HepG2 (cell line): ENCODE results near the gene CHAF1A. TPM values are rescaled to one million over a fixed set of nuclear protein-coding genes. Genes with fewer than 3 reads are reported as not detected.

ENCODE experiments used
- CHD2 ChIP-seq: IDR thresholded peaks from 2 replicates; pipeline ENCODE4 v1.6.1; 2011; ENCODE audit warnings: low read depth, low read length, improper control_type of control experiment
- DZIP1 ChIP-seq: sonication (generic); formaldehyde crosslinking; IDR thresholded peaks from 2 replicates; pipeline ENCODE4 v1.5.0; 2020; ENCODE audit warnings: mild to moderate bottlenecking, missing genetic modification reagents
- GLI4 ChIP-seq: sonication (generic); formaldehyde crosslinking; IDR thresholded peaks from 2 replicates; pipeline ENCODE4 v1.5.1; 2020; ENCODE audit warnings: missing genetic modification reagents, mild to moderate bottlenecking, moderate library complexity, borderline replicate concordance
- HDAC2 ChIP-seq: sonication (generic); formaldehyde crosslinking; IDR thresholded peaks from 2 replicates; pipeline ENCODE4 v1.4.0; 2020; ENCODE audit warnings: missing genetic modification reagents
- NFE2L2 ChIP-seq: fragments of 150-350 bp; IDR thresholded peaks from 2 replicates; pipeline ENCODE4 v1.6.1; 2014; ENCODE audit warnings: low read length
- RXRA ChIP-seq: sonication (generic); formaldehyde crosslinking; IDR thresholded peaks from 2 replicates; pipeline ENCODE4 v1.5.1; 2020; ENCODE audit warnings: missing genetic modification reagents
- TARDBP ChIP-seq: sonication (generic); formaldehyde crosslinking; IDR thresholded peaks from 2 replicates; pipeline ENCODE4 v1.8.0; 2022; ENCODE audit warnings: mild to moderate bottlenecking, missing genetic modification reagents
- ZBTB40 ChIP-seq, 2 experiments: fragments of 450-650 bp in 1 of 2; sonication (generic) in 1 of 2; formaldehyde crosslinking in 1 of 2; IDR thresholded peaks; 2 replicates each; pipeline versions ENCODE4 v1.6.1 to v1.8.0; 2016 to 2022; ENCODE audit warnings: antibody characterized with exemption in 1 of 2, mild to moderate bottlenecking in 1 of 2, missing genetic modification reagents in 1 of 2
- ZNF329 ChIP-seq: sonication (generic); formaldehyde crosslinking; IDR thresholded peaks from 2 replicates; pipeline ENCODE4 v1.9.0; 2021; ENCODE audit warnings: low read depth, mild to moderate bottlenecking, missing genetic modification reagents
- ZNF543 ChIP-seq: sonication (generic); formaldehyde crosslinking; IDR thresholded peaks from 2 replicates; pipeline ENCODE4 v1.4.0; 2020; ENCODE audit warnings: mild to moderate bottlenecking, missing genetic modification reagents
- ZNF670 ChIP-seq: sonication (generic); formaldehyde crosslinking; IDR thresholded peaks from 2 replicates; pipeline ENCODE4 v1.8.0; 2022; ENCODE audit warnings: mild to moderate bottlenecking, missing genetic modification reagents, borderline replicate concordance
- ZNF720 ChIP-seq: sonication (generic); formaldehyde crosslinking; IDR thresholded peaks from 2 replicates; pipeline ENCODE4 v1.4.0; 2020; ENCODE audit warnings: missing genetic modification reagents
- ZNF747 ChIP-seq: sonication (generic); formaldehyde crosslinking; IDR thresholded peaks from 2 replicates; pipeline ENCODE4 v1.8.1; 2023; ENCODE audit warnings: missing genetic modification reagents, mild to moderate bottlenecking, borderline replicate concordance
- polyA plus RNA-seq, 8 experiments: library from polyadenylated mRNA; depleted of rRNA in 3 of 8; stranded (reverse) in 7 of 8; unstranded in 1 of 8; fragments of >200 nt; fragmentation: Illumina TruSeq in 4 of 8; extraction: Trizol in 4 of 8; gene quantifications; 2 replicates each; pipeline versions ENCODE4 v1.2.1 to v1.2.3, GENCODE V29; 2011 to 2016; ENCODE audit warnings: low read depth in 4 of 8, missing spikeins in 1 of 8, mixed read lengths in 1 of 8; ENCODE audit not compliant: insufficient read depth in 1 of 8
- total RNA-seq, 5 experiments: library from RNA; depleted of rRNA; stranded (reverse); fragments of >200 nt; fragmentation: Illumina TruSeq; extraction: Trizol; gene quantifications; 2 replicates each; pipeline ENCODE4 v1.2.3, GENCODE V29; 2016; ENCODE audit warnings: low read depth in 1 of 5
- TF ChIP-seq, protein P1 (sequence below): sonication (generic); formaldehyde crosslinking; IDR thresholded peaks from 2 replicates; pipeline ENCODE4 v1.5.1; 2020; ENCODE audit warnings: mild to moderate bottlenecking, moderate library complexity, missing genetic modification reagents

Gene CHAF1A
- total and polyA plus RNA-seq, 2 of the 13 experiments (the other 11 are each of a cell fraction or from before 2014, with no cell fraction given), result 11.0 to 34.8 TPM

- TF ChIP-seq GLI4 (CRISPR knock-in tag), result peak; percentile 94; the same call in 1 of the 2 replicates
- 0 out of 2 replicates have a peak, but pooled peaks have one; percentile 32 for TF ChIP-seq DZIP1 (CRISPR knock-in tag)
- 0 out of 2 replicates have a peak, but pooled peaks have one; percentile 47 for TF ChIP-seq CHD2
- TF ChIP-seq TARDBP (CRISPR knock-in tag), result peak; percentile 83; the same call in 1 of the 2 replicates
- TF ChIP-seq, protein P1, sequence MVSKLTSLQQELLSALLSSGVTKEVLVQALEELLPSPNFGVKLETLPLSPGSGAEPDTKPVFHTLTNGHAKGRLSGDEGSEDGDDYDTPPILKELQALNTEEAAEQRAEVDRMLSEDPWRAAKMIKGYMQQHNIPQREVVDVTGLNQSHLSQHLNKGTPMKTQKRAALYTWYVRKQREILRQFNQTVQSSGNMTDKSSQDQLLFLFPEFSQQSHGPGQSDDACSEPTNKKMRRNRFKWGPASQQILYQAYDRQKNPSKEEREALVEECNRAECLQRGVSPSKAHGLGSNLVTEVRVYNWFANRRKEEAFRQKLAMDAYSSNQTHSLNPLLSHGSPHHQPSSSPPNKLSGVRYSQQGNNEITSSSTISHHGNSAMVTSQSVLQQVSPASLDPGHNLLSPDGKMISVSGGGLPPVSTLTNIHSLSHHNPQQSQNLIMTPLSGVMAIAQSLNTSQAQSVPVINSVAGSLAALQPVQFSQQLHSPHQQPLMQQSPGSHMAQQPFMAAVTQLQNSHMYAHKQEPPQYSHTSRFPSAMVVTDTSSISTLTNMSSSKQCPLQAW (CRISPR knock-in tag), result peak; percentile 75
- TF ChIP-seq ZNF720 (CRISPR knock-in tag), result no peak
- TF ChIP-seq ZNF747, result no peak
- TF ChIP-seq ZNF329 (CRISPR knock-in tag), result peak; percentile 58; the same call in 1 of the 2 replicates
- TF ChIP-seq ZBTB40 (IDR thresholded peaks at IDR 0.05), result no peak
- TF ChIP-seq ZBTB40 (CRISPR knock-in tag; IDR thresholded peaks at IDR 0.05), result peak; percentile 84
- peak; percentile 98 for TF ChIP-seq NFE2L2
- peak; percentile 78 for TF ChIP-seq ZNF543 (CRISPR knock-in tag)
- peak; percentile 91 for TF ChIP-seq RXRA
- peak; percentile 83; the same call in 1 of the 2 replicates for TF ChIP-seq ZNF670 (CRISPR knock-in tag)
- TF ChIP-seq HDAC2 (CRISPR knock-in tag), result peak; percentile 67
Measured at GRCh38 chr19:4374498-4375163, 27.8 kb upstream of the CHAF1A start (continued).
